Loucy (cell line): Measurements from ENCODE around the gene MTHFR.

ENCODE experiments used
- EZH2phosphoT487 ChIP-seq: fragments of 200-600 bp; IDR thresholded peaks from 2 replicates; pipeline ENCODE4 v1.6.1; 2018; ENCODE audit warnings: antibody characterized with exemption, mild to moderate bottlenecking, moderate library complexity, borderline replicate concordance
- TF ChIP-seq, protein P1 (sequence below): fragments of 200-600 bp; sonication (generic); conservative IDR thresholded peaks from 2 replicates; pipeline ENCODE4 v1.5.1; 2014; ENCODE audit warnings: mild to moderate bottlenecking, antibody characterized with exemption, low read length

DNA sequence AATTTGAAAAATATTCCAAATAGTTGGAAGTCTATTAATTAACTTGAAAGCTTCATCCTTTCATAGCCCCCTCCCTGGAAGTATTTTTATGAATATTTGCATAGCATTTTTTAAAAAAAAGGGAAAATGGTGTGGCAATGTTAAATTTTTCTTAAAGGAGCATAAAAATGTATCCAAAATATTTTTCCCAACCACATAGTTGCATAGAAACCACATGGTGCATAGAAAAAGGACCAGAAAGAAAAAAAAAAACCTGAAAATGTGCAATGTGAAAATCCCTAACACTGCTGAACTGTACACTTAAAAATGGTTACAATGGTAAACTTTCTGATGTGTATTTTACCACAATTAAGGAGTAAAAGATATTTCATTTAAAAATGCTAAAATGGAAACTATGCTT lies 35.8 kb downstream of the MTHFR start:
- TF ChIP-seq, protein P1, sequence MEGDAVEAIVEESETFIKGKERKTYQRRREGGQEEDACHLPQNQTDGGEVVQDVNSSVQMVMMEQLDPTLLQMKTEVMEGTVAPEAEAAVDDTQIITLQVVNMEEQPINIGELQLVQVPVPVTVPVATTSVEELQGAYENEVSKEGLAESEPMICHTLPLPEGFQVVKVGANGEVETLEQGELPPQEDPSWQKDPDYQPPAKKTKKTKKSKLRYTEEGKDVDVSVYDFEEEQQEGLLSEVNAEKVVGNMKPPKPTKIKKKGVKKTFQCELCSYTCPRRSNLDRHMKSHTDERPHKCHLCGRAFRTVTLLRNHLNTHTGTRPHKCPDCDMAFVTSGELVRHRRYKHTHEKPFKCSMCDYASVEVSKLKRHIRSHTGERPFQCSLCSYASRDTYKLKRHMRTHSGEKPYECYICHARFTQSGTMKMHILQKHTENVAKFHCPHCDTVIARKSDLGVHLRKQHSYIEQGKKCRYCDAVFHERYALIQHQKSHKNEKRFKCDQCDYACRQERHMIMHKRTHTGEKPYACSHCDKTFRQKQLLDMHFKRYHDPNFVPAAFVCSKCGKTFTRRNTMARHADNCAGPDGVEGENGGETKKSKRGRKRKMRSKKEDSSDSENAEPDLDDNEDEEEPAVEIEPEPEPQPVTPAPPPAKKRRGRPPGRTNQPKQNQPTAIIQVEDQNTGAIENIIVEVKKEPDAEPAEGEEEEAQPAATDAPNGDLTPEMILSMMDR: no peak
- TF ChIP-seq EZH2phosphoT487: no peak
